Omental fat pad (tissue), 4 donors: ENCODE results near the gene CDH15. TPM values are rescaled to one million over a fixed set of nuclear protein-coding genes. Genes with fewer than 3 reads are reported as not detected.

Experiments
- ATAC-seq: fragments of 150-250 bp; one replicate; pipeline ENCODE4 v1.9.1; 2016; ENCODE audit warnings: mild to moderate bottlenecking, moderate library complexity; ENCODE audit not compliant: low FRiP score
- DNase-seq: peaks from one replicate; pipeline ENCODE4 v3.0.0-alpha.2; 2019; ENCODE audit warnings: low spot score
- CTCF ChIP-seq, 3 donors: fragments of 450-650 bp; IDR thresholded peaks; one replicate each; pipeline ENCODE4 v1.5.1; 2016 to 2017; ENCODE audit warnings: antibody characterized with exemption in 3 of 3, mild to moderate bottlenecking in 3 of 3, moderate library complexity in 2 of 3
- total RNA-seq, 4 donors: library from RNA; depleted of rRNA; stranded (reverse); fragments of >200 nt; gene quantifications; one replicate each; pipeline ENCODE4 v1.1.0, GENCODE V29; 2016

Gene CDH15
- total RNA-seq, 4 donors from 2014 or later: not detected

GRCh38 chr16:89200850-89201411, 29.4 kb downstream of the CDH15 start:
- peak; percentile 15 for ATAC-seq
- TF ChIP-seq CTCF (IDR thresholded peaks at IDR 0.05): no peak
- no peak for DNase-seq

GRCh38 chr16:89201439-89202377, 30.2 kb downstream of the CDH15 start:
- TF ChIP-seq CTCF (IDR thresholded peaks at IDR 0.05): no peak
- ATAC-seq: peak; percentile 62

GRCh38 chr16:89202422-89203215, 31.1 kb downstream of the CDH15 start:
- ATAC-seq (no peak), DNase-seq (no peak)
- TF ChIP-seq CTCF (IDR thresholded peaks at IDR 0.05): no peak

More at GRCh38 chr16:89201439-89202377, 30.2 kb downstream of the CDH15 start:
- DNase-seq: no peak

- TF ChIP-seq CTCF (IDR thresholded peaks at IDR 0.05): no peak
- DNase-seq (no peak), ATAC-seq (no peak)
Observed at GRCh38 chr16:89207993-89208392, 36.4 kb downstream of the CDH15 start.

- ATAC-seq (no peak), DNase-seq (no peak)
- no peak for TF ChIP-seq CTCF (IDR thresholded peaks at IDR 0.05)
Observed at GRCh38 chr16:89209522-89210044, 38.0 kb downstream of the CDH15 start.

- TF ChIP-seq CTCF (IDR thresholded peaks at IDR 0.05): no peak
- ATAC-seq (no peak), DNase-seq (no peak)
Observed at GRCh38 chr16:89210165-89210903, 38.8 kb downstream of the CDH15 start.
